GM10266 (cell line): ENCODE data around the gene LSM7.

Source experiments
- DNase-seq: peaks from one replicate; pipeline ENCODE4 v3.0.0; 2012; ENCODE audit errors: extremely low spot score
- TF ChIP-seq, protein P1 (sequence below): IDR thresholded peaks from 2 replicates; pipeline ENCODE4 v1.5.1; 2012; ENCODE audit warnings: mild to moderate bottlenecking, low read depth; ENCODE audit not compliant: control insufficient read depth, insufficient read depth; ENCODE audit errors: missing control alignments

The LSM7 gene

DNA sequence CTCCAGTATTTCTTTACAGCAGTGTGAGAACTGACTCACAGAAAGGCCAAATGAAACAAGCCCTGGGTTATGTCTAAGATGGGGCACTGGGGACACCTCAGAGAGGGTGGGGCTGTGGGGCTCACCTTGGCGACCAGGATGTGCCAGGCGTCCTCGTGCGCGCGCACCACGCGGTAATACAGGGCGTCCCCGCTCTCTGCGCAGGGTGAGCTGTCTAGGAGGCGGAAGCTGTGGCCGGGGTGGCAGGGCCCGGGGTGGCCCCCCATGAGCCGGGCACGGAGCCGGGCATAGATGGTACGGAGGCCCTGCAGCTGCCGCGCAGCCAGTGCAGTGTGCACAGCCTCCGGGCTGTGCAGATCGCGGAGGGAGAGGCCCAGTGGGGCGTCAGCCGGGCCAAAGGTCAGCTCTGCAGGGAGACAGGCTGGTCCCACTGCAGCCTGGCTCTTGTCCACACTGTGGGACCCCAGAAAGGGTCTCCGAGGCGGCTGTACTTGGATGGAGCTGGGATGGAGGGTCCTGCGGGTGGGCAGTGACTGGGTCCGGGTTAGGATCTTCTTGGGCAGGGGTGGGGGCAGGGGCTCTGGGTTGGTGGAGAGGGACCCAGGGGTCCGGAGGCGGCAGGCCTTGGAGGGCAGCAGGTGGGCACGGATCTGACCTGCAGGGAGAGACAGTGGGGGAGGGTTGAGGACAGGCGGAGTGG lies 49.8 kb downstream of the LSM7 start:
- no peak for DNase-seq
- TF ChIP-seq, protein P1, sequence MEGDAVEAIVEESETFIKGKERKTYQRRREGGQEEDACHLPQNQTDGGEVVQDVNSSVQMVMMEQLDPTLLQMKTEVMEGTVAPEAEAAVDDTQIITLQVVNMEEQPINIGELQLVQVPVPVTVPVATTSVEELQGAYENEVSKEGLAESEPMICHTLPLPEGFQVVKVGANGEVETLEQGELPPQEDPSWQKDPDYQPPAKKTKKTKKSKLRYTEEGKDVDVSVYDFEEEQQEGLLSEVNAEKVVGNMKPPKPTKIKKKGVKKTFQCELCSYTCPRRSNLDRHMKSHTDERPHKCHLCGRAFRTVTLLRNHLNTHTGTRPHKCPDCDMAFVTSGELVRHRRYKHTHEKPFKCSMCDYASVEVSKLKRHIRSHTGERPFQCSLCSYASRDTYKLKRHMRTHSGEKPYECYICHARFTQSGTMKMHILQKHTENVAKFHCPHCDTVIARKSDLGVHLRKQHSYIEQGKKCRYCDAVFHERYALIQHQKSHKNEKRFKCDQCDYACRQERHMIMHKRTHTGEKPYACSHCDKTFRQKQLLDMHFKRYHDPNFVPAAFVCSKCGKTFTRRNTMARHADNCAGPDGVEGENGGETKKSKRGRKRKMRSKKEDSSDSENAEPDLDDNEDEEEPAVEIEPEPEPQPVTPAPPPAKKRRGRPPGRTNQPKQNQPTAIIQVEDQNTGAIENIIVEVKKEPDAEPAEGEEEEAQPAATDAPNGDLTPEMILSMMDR = no peak

DNA sequence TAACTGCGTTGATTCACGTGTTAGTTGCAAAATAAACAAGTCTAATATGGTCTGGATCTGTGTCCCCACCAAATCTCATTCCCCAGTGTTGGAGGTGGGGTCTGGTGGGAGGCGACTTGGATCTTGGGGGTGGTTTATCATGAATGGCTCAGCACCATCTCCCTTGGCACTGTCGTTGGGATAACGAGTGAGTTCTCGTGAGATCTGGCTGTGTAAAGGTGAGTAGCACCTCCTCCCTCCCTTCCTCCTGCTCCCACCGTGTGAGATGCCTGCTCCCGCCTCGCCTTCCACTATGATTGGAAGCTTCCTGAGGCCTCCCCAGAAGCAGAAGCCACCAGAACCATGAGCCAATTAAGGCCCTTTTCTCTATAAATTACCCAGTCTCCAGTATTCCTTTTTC lies 51.2 kb downstream of the LSM7 start:
- TF ChIP-seq, protein P1 = no peak

DNA sequence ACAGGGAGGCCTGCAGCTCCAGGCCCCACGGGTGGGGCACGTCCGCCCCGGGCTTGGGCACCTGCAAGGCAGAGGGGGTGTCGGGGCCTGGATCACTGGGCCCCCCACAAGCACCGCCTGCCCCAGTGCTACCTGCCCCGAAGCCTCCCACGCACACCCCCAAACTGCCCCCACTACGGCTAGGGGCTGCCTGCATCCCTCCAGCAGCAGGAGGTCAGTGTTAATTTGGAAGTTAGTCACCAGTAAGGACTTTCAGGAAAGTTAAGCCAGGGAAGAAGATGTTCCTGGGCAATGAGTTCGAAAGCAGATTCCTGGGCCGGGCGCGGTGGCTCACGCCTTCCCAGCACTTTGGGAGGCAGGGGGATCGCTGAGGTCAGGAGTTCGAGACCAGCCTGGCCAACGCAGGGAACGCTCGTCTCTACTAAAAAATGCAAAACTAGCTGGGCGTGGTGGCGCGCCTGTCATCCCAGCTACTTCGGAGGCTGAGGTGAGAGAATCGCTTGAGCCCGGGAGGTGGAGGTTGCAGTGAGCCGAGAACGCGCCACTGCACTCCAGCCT lies 51.9 kb downstream of the LSM7 start:
- no peak for DNase-seq
- TF ChIP-seq, protein P1 = no peak

More for the DNA sequence above, 51.2 kb downstream of the LSM7 start:
- DNase-seq = no peak

DNA sequence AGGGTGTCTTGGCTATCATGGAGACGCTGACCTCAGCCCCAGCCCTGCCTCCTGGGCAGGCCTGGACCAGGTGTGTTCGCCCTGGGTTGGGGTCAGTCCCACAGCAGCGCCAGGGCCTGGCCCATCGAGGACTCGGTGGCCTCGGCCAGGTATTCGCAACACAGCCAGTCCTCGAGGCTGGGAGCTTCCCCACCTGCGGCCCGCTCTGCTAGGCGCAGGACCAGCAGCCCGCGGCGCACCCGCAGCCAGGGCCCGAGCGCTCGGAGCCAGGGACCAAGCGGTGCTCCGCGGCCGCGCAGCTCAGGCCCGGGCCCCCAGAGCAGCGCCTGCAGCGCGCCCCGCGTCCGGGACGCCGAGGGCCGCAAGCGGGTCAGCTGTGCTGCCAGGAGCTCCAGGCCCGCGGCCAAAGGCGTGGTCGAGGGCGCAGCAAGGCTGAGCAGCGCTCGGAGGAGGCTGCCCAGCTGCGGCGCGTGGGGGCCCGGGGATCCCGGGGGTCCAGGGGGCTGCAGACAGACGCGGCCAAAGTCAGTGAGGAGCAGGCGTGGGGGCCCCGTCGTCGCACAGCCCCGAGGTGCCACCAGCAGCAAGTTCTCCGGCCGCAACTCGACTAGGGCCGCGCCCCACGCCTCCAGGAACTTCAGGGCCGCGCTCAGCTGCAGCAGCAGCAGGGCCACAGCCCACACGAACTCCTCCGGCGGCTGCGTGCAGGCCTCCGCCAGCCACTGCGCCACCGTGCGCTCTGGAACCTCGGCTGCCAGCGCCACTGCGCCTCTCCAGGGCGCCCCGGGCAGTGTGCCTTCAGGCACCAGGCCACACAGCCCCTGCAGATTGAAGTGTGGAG lies 52.6 kb downstream of the LSM7 start:
- TF ChIP-seq, protein P1 = no peak
- no peak for DNase-seq

DNA sequence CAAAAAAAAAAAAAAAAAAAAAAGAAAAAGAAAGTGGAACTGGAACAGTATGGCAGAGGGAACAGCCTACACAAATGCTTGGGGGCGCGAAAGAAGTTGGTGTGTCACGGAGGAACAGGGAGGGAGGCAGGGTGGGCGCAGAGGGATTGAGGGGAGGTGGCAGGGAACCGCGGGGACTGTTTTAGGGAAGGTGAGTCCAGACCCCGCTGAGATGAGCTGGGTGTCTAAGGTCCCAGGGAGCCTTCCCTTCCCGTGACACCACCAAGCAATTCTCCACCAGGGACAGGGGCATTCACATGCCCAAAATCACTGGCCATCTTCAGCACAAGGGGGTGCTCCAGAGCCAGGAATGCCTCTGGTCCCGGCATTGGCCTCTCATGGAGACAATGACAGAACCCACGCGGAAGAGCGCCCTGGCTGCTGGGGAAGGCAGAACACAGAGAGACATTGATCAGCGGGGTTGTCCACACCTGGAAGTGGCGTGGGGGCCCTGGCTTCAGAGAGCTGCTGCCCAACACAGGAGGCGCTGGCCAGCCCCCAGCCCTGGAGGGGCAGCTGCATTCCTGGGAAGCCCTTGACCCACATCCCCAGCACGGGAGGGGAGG lies 53.4 kb downstream of the LSM7 start:
- peak; percentile 78 for DNase-seq
- TF ChIP-seq, protein P1 = peak; percentile 57

DNA sequence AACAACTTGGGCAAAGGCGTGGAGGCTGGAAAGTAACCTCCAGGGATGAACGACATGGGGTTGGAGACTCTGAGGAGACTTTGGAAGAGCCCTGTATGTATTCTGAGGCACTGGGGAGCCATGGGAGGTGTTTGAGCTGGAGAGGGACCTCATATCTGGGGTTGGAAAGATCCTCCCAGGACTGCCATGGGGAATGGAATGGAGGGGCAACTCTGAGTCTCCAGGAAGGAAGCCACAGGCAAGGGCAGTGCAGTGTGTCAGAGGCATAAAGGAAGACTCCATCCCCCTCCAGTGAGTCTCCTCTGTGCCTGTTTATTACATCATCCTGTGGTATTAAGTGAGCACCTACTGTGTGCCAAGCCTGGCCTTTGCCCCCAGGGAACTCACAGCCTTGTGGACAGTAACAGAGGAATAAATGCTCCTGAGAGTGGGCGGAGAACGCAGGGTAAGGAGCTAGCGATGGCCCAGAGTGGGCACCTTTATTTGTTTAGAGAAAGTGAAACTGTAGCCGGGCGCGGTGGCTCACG lies 54.1 kb downstream of the LSM7 start:
- TF ChIP-seq, protein P1 = no peak
- no peak for DNase-seq
